H54 (cell line): ENCODE measurements around the gene IL22RA1.

Experiments used
- DNase-seq: peaks from one replicate; pipeline ENCODE4 v3.0.0; 2011; ENCODE audit warnings: low spot score, mixed read lengths; ENCODE audit not compliant: insufficient read length
- FAIRE-seq: peaks from 3 replicates; lab custom pipeline; 2011; peaks lifted over from hg19 to GRCh38; lab: Jason Lieb, UNC
- POLR2A ChIP-seq: IDR thresholded peaks from 2 replicates; pipeline ENCODE4 v1.6.1; 2011; ENCODE audit warnings: low read depth, mild to moderate bottlenecking, low read length

IL22RA1 gene

DNA sequence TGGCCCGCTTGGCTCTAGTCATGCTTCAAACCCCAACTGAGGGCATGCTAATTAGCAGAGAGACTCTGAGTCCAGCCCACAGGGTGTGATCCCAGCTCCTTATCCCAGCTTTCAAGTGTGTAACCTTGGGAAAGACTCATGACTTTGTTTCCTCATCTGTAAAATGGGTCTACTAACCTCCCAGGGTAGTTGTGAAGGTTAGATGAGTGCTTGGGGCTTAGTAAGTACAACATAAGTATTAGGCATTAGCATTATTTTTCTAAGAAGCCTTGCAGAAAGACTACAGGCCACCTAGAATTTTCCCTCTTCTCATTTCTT lies 33.8 kb downstream of the IL22RA1 start:
- DNase-seq (no peak), FAIRE-seq (no peak)
- TF ChIP-seq POLR2A, result no peak

DNA sequence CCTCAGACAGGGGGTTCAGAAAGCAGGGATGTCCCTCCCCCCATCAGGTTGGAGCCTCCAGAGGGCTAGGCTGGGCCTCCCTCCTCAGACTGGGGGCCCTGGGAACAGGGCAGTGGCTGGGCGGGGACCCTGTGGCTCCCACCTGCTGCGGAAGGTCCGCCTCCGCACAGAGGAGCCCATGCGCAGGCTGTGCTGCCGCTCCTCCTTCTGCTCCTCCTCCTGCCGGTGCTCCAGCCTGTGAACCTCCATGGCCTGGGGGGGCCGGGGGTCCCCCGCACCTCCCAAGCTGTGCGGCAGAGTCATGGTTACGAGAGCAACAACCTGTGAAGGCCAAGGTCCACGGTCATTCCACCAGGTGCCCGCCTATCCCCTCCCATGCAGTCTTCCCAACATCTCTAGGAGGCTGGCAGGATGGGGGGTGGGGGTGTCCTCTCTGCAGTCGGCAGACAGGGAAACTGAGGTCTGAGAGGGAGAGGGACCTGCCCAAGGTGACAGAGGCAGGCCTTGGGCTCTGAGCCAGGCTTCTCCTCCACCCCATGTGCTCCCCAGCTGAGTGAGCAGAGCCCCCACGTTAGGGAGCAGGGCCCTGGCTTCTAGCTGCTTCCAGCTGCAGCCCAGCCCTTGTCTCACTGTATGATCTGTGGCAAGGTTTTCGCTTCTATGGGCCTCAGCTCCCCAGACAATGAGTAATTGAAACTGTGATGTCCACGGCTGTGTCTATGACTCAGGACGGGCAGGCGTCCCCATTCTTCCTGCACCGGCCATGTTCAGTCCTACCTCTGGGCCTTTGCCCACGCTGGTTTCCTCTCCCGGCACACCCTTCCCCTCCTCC lies 34.4 kb downstream of the IL22RA1 start:
- peak; percentile 69 for DNase-seq
- TF ChIP-seq POLR2A, result no peak
- peak; percentile 70 for FAIRE-seq

DNA sequence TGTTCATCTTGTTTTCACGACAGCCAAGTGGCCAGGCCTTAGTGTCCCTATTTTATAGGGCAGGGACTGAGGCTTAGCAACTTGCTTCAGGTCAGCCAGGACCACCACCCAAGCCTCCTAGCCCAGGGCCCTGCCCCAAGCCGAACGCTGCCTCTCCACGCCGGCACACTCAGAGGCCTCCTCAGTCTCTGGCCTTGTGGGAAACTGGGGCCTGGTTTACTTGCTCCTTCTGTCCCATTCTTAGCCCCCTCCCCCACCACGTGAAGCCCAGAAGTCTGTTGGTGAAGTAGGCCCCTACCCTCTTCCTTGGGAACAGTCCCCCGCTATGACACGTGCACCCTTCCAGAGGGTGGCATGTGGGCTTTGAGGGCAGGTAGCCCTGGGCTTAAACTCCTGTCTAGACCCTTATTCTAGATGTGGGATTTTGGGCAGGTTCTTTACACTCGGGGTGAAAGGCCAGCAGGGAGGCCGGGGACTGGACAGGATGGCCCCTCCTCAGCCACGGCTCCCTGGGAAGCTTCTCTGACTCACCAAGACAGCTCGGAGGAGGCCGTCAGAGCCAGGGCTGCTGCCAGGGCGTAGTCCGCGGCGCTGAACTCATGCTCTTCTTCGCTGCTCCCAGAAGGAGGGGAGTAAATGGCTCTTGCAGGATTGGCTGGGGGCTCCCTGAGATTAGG lies 35.3 kb downstream of the IL22RA1 start:
- DNase-seq (peak; percentile 81), FAIRE-seq (peak; percentile 55)
- TF ChIP-seq POLR2A, result no peak

DNA sequence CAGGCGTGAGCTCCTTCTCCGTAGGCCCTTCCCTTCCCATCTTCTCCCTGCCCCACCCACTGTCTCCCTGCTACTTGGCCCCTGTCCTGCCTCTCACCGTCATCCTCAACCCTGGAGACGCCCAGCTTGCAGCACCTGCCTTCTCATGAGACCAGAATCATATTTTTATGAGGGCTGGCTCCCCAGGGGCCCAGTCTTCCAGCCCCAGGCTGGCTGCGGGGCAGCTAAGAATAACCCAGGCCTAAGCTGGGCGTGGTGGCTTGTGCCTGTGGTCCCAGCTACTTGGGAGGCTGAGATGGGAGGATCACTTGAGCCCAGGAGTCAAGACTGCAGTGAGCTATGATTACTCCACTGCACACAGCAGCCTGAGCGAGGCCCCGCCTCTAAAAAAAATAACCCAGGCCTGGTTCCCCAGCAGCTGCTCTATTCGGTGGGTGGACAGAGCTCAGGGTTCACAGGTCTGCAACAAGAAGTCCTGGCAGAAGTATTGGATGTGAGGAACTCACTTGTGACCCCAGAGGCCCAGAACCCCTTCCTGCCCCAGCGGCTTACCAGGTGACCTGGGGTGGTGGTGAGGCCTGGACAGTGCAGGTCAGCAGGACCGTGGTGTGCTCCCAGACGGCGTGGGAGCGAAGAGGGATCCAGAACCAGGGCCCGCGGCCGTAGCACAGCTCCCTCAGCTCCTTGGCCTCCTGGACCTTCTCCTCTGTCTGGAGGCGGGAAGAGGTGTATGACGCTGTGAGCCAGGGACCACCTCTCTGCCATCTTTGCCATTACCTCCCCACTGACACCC lies 37.4 kb downstream of the IL22RA1 start:
- TF ChIP-seq POLR2A, result no peak
- FAIRE-seq (no peak), DNase-seq (no peak)

DNA sequence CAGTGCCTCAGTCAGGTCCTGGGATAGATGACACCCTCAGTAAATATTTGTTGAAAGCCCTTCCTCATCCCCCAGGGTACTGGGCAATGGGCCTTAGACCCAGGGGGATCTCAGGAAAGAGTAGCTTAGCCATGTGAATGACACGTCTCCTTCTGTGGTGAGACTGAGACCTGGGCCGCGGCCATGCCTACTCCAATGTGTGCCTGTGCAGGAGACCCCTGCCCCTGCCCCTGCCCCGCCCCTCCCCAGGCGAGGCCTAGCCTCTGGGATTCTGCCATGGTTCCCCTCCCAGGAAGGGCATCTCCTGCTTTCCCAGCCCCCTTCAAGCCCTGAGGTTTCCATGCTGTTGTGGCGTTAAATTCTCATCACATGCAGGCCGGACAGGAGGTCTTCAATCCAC lies 38.1 kb downstream of the IL22RA1 start:
- DNase-seq (no peak), FAIRE-seq (no peak)
- TF ChIP-seq POLR2A, result no peak

DNA sequence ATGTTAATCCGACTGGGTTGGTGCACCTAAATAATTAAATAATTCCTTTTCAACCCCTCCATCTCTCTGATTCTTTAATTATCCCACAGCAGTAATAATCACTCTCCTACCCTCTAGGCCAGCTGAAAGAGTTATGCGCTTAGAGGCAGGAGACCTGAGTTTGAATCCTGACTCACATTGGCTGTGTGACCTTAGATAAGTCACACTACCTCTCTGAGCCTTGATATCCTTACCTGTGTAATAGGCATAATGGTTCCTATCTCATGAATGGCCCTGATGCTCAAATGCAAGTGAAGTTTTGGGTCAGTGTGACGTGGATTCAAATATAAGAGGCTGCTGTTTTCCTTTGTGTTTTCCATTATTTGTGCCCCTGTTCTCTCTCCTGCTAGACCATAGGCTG lies 39.1 kb downstream of the IL22RA1 start:
- no peak for FAIRE-seq
- no peak for TF ChIP-seq POLR2A
- no peak for DNase-seq

DNA sequence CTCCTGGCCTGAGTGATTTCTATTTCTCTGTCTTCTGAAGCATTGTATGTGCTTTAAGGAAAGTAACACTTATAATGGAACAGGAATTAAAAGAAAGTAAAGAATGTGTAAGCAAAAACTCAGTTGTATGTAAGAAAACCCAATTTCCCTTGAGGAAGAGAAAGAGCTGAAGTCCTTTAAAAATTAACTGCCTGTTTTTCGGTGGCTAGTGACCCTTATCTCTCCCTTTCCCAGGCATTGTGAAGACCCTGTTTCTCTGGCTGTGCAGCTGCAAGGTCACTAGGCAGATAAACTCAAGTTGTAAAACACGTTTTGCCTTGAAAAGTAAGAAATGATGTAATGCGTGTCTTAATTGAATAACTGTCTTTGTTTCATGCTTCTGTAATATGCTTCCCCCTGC lies 39.5 kb downstream of the IL22RA1 start:
- FAIRE-seq, result no peak
- TF ChIP-seq POLR2A, result no peak
- DNase-seq, result no peak

DNA sequence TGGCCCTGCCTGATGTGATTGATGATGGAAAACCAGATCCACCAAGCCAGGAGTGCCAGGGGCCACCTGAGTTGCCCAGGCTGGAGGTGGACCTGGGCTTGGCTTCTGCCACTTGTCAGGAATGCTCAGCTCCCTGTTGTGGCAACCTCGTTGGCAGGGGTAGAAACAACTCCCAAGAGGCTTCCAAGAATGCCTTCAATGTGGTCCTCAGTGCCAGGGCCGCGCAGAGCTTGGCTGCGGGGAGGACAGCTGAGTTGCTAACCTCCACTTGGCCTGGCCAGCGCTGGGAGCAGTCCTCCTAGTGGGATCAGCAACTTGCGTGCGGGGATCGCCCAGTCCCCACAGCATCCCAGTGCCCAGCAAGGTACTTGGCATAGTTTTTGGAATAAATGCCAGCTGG lies 40.0 kb downstream of the IL22RA1 start:
- no peak for FAIRE-seq
- no peak for TF ChIP-seq POLR2A
- DNase-seq, result no peak

DNA sequence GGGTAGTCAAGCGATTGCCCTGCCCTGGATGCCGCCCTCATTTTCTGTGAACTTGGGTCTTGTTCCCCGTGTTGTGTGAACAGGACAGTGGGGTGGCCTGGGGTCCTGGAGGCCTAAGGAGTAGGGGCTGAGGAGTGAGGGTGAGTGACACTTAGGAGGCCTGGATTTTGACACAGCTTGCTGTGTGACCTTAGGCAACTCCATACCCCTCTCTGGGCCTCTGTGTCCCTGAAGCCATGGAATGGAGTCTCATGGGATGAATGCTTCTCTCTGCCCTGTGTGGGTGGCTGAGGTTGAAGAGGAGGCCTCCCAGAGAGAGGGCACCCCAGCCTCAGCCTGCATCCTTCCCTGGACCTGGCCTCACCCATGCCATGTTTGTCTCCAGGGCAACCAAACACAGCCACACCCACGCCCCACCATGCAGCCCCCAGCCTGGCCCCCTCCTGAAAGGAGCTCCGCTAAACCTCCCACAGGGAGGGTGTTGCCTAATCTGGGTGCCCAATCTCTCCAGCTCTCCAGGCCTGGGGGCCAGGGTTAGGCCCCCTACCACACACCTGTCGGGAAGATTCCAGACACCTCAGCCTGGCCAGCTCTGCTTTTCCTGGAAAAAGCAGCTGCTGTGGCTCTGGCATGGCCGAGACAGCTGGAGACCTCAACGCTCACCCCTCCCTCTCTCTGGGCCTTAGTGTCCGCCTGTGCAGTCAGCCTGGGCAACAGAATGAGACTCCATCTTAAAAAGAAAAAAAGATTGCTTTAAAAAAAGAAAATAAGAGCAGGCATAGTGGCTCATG lies 40.9 kb downstream of the IL22RA1 start:
- TF ChIP-seq POLR2A, result no peak
- DNase-seq (no peak), FAIRE-seq (no peak)

DNA sequence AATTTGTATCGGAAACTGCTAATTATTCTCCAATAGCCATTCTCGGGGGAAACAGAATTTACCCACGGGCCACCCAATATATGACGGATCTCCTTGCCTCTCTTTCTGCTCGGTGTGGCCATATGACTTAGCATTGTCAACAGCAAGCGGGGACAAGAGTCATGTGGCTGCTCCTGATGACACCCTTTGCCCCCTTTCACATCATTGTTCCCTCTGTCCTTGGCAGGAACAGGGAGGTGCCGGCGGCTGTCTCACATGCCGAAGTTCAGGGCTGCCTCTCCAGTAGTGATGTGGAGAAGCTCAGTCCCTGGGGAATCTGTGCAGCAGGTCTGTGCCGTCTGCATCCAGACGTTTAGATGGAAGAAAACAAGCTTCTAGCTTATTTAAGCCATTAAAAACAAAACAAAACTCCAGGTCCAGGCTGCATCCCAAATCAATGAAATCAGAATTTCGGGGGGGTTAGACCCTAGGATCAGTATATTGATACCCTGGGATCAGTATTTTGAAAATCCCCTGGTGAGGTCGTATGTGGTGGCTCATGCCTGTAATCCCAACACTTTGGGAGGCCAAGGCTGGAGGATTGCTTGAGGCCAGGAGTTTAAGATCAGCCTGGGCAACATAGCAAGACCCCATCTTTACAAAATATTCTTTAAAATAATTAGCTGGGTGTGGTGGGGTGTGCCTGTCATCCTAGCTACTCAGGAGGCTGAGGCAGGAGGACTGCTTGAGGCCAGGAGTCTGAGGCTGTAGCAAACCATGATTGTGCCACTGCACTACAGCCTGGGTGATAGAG lies 41.8 kb downstream of the IL22RA1 start:
- TF ChIP-seq POLR2A, result no peak
- DNase-seq (no peak), FAIRE-seq (no peak)

DNA sequence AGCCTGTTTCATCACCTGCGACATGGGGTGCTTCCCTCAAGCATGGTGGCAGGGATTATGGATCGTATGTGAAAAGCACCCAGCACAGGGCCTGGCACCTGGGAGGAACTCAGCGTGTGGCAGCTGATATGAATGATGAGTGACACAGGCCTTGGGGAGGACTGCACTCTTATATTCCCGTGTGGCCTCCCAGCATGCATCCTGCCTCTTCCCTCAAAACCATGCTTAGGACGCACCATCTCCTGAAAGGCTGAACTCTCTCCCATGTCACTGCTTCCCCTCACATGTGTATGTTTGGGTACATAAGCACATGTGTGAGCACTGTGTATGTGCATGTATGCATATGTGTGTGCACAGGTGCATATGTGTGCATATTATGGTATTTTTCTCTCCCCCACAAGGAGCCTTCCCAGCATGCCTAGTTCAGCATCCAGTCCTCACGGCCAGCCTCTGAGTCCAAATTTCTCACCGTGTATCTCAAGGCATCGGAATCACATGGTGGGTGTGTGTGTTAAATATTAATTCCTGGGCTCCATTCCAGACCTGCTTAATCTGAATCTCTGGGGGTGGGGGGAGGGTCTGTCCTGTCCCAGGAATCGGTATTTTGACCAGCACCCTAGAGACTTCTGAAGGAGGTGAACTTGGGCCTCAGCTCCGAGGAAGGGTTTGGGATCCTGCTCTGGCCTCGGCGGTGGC lies 43.8 kb downstream of the IL22RA1 start:
- no peak for DNase-seq
- TF ChIP-seq POLR2A, result no peak
- no peak for FAIRE-seq

DNA sequence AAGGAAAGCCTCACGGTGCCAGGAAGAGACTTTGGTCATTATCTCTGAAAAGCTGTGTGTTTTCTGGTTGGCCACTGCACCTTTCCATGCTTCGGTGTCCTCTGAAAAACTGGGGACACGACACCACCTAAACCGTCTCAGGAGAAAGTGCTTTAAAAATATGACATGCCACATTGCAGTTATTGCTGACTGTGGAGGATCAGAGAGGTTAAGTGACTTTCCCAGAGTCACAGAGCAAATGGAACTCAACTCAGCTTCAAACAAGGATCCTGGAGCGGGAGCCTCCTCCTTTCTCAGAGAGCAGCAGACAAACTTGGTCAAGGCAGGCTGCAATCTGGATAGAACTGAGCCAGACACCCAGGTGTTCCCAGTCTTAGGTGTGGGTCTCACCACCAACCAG lies 44.8 kb downstream of the IL22RA1 start:
- no peak for TF ChIP-seq POLR2A
- FAIRE-seq (no peak), DNase-seq (no peak)

DNA sequence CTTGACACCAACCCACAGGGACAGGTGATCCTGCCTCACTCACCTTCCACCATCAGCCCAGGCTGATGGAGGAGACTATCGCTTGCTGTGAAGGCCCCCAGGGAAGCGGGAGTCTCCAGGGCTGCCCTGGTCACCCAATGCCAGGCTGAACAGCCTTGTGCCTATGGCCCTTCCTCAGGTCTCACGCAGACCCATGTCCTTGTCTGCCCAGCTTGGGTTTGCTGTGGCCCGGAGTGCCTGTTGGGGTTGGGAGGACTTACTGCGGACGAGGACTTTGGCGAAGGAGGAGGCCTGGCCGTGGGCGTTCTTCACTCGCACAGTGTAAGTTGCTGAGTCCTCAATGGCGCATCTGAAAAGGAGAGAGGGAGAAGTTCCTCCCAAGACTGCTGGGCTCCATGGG lies 45.3 kb downstream of the IL22RA1 start:
- no peak for TF ChIP-seq POLR2A
- no peak for FAIRE-seq
- DNase-seq, result no peak
